AG08395 (cell line): Measurements from ENCODE around the gene POU2F2.

Source experiments
- DNase-seq: peaks from one replicate; pipeline ENCODE4 v3.0.0; 2012; ENCODE audit warnings: mixed read lengths, low spot score

Gene POU2F2

DNA sequence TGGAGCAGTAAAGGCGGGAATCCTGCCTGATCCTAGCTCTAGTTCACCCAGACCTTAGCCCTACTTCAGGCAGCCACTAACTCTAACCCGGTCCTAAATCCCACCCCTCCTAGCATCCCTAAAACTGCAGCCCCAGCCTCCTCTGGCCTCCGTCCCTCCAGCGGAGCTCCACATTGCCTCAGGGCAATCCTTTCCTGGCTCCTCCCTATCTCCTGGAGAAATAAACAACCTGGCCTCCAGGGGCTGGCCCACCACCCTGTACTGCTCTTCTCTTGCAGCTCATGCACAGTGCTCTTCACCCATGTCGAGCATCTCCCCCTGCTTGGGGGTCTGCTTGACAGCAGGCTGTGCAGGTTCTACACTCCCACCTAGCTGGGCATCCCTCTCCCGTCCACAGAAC is 6.7 kb downstream of the POU2F2 start:
- DNase-seq: no peak

DNA sequence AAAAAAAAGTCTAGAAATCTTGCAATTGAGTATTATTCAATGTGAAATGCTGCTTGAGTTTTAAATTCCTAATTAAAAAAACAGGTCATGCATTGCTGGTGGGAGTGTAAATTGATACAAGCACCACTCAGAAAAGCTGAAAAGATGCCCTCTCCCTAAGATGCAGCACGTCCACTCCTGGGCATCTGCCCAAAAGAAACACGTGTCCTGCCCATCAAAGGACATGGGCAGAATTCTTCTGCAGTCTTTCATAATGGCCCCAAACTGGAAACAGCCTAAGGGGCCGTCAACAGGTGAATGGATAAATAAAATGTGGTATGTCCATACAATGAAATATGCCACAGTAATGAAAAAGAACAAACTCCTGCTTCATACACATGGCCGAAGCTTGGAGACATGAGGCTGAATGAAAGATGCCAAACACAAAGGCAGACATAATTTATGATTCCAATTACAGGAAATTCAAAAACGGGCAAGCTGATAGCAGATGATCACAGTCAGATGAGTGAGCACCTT is 7.8 kb downstream of the POU2F2 start:
- DNase-seq: no peak

DNA sequence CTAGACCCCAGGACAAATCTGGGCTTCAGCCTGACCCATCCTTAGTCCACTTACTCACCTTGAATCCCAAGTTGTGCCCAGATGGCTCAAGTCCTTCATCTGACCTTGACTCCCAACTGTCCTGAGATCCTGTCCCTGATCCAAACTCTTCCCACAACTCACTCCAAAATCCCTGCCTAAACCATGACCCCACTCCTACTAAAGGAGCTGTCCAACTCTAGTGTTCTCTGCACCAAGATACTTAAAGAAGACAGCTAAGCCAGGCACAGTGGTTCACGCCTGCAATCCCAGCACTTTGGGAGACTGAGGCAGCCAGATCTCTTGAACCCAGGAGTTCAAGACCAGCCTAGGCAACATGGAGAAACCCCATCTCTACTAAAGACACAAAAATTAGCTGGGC is 8.5 kb downstream of the POU2F2 start:
- DNase-seq: no peak

DNA sequence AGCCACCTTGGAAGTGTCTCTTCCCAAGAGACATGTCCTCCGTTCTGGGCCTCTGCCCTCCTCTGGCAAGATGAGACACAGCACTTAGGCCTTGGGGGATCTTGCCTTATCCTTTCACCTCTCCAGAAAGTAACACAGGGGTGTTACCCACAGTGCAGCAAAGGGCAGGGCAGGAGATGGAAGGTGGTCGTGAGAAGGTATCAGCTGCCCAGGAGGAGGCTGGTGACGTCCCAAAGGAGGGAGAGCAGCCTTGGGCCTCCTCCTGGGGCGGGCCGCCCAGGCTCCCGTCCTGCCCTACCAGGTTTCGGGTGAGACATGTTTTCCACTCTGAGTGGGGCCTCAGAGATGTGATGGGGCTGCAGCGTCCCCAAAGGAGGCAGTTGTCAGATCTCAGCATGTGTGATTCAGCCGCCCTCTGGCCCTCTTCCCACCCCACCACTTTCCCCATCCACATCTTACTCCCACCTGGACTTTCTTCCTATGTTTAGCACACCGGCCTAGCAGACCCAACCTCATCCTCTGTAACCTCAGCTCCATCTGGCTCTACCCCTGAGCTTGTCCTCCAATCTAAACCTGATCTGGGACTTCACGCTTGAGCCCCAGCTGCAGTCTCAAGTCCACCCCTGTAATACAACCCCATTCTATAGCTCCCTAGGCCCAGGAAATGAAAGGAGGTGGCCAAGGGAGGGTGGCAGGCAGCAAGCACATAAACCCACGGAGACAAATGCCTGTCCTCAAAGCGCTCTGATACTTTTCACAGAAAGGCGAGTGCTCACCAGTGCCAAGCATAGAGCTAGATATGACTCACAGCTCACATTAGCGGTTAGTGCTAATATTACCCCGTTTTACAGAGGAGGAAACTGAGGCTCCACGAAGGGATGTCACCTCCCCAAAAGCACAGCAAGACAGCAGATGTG is 9.3 kb downstream of the POU2F2 start:
- DNase-seq: peak; percentile 42

DNA sequence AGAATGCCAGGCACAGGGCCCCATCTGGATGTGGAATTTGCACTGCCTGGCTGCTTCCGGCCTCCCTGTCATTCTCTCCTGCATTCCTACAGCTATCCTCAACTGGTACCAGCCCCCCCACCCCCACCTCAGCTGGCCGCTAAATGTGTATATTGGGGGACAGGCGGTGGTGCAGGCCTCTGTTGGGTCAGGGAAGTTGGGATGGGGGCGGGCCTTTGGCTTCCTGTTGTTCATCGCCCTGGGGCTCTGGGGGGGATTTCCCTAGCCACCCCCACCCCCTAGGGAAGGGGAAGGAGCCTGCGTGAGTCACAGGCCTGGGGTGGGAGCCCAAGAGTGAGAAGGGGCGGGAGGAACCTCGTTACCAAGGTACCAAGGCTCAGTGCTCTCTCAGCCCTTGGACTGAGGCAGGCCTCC is 10.6 kb downstream of the POU2F2 start:
- peak; percentile 88 for DNase-seq

DNA sequence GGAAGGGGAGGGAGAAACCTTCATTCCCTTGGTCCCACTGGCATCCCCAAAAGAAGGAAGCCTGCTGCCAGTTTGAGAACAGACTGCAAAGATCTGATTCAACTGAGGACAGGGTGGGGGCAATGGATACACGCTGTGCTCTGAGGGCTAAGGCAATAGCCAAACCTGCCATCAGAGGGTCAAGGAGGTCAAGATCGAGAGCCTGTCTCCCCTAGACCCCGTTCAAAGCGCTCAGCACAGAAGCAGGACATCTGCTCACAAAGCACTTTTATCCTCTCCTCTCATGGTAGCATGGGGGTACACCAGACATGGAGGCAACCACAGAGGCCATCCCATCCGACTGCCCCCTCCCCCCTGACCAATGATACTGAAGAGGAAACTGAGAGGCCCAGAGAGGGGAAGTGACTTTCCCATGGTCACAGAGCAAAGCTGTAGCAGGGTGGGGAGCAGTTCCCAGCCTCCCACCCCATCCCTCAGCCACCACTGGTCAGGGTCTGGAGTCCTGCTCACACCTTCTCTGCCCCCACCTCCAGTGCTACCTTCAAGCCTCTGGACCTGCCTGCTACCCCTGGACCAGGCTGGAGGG is 11.1 kb downstream of the POU2F2 start:
- DNase-seq: no peak

DNA sequence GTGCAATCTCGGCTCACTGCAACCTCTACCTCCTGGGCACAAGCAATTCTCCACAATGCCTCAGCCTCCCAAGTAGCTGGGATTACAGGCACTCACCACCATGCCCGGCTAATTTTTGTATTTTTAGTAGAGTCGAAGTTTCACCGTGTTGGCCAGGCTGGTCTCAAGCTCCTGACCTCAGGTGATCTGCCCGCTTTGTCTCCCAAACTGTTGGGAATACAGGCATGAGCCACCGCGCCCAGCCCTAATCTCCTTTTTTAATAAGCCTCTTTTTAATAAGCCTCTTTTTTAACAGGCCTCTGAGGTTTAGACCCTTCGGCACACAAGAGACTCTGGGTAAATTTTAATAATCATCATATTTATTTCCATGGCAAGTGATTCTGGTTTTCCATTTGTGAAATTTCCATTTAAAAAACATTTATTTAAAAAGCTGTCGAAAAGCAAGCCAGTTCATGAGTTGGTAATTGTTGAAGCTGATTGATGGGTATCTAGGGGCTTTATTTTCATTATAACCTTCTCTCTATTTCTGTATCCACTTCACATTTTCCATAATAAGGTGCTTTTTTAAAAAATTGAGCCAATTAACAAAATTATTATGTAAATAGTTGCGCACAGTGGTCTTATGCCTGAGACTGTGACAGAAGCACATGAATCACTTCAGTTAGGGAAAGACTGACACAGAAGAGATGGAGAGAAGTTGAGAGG is 11.8 kb downstream of the POU2F2 start:
- DNase-seq: no peak

DNA sequence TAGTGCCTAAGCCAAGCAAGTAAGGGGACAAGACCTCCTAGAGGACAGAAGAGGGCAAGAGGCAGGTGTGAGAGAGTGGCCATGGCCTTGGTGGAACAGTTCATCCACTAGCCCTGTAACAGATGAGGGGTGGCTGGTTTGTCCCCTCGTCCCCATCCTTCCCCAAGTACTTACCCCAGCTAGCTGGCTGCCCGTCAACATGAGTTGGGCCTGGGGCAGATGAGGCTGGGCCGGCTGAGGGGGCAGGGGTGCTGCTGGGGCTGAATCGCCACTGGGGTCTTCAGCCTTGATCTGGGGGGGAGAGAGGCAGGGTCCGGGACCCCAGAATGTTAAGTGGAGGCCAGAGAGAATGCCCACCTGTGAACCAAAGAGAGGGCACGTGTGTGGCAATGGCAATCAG is 15.2 kb downstream of the POU2F2 start:
- no peak for DNase-seq

DNA sequence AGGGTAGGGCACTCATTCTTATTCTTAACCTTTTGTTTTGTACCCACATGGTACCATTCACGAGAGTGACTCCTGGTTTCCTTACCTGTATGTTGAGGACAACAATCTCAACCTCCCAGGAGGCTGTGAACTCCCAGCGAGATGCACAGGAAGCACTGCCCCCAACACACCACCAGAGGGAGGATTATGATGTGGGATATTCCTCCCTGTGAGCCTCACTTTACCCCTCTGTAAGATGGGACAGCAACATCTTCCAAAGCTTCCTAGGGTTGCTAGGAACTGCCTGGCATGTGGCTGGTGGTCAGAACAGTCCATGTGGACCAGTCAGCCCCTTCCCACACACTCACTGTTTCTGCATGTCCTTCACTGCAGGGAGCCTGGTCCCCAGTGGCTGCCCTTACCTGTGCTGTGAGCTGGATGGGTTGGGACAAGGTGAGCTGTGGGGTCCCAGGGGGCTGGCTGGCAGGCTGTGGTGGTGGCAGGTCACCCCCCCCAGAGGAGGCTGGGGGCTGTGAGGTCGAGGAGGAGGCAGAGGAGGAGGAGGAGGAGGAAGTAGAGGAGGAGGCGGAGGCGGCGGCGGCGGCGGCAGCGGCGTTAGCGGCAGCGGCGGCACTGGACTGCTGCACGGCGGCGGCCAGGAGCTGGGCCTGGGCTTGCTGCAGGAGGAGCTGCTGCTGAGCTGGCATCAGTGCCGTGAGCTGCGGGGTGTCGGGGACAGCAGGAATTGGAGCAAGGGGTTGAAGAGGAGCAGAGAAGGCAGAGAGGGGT is 15.8 kb downstream of the POU2F2 start:
- no peak for DNase-seq

DNA sequence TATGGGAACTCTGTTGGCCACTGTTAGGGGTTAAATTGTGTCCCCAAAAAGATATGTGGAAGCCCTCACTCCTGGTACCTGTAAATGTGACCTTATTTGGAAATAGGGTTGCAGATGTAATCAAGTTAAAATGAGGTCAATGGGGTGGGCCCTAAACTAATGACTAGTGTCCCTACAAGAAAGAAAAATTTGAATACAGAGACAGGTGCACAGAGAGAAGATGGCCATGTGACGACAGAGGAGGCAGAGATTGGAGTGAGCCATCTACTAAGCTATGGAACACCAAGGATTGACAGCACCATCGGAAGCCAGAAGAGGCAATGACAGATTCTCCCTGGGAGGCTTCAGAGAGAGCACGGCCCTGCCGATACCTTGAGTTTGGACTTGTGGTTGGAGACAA is 16.5 kb downstream of the POU2F2 start:
- no peak for DNase-seq

DNA sequence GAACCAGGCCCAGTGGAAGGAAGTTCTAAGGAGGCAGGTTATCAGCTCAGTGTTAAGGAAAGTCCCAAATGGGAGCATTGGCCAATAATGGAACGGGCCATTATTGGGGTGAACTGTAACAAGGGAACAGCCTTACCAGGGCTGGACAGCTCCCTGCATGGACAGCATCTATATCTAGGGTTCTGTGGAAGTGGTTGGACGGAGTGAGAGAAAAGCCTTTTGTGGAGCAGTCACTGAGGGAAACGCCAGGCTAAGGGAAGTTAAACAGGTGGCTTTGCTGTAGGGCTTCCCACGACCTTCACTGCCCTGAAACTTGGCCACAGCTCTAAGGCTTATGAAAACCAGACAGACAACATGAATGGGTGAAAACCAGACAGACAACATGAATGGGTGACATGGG is 17.0 kb downstream of the POU2F2 start:
- DNase-seq: no peak

DNA sequence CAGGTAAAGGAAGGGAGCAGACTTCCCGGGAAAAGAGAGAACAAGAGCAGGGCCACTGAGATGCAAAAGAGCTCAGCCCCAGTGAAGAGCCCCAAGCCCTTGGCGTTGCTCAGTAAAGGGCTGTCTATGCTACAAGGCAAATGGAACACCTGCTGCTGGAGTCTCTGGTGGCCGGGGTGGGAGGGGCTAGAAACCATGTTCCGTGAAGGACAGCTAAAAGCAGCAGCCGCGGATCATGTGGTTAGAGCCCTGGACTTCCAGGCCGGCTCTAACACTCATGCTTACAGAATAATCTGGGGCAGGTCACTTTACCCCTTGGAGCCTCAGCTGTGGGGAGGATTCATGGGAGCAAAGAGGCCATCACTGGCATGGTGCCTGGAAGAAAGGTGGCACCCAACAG is 17.8 kb downstream of the POU2F2 start:
- no peak for DNase-seq

DNA sequence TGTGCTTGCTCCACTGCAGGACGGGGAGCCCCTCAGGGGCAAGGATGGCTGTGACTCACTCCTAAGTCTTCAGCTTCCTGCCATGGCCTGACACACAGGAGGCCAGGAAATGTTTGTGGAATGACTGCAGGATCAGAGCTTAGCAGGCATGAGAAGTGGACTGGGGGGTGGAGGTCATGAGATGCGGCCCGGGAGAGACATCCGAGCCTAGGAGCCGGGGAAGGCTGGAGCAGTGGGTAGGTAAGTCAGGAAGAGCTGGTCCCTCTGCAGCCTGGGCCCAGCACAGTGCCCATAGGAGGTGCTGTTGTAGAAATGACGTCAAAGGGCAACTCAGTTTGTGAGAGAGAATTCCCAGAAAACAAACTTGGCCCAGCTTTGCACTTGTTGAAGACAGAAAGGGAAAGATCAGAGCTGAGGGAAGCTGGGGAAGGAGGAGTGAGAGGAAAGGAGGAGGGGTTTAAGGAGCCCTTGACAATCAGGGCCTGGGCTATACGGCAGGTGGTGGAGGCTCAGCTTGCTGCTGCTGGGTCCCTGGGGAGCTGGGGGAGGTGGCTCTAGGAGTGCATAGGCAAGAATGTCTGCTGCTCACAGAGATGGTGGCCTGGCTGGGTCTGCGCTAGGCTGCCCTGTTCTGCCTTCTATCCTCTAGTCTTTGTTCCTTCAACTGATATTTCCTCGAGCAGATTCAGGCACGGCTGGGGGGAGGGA is 18.5 kb downstream of the POU2F2 start:
- peak; percentile 96 for DNase-seq

DNA sequence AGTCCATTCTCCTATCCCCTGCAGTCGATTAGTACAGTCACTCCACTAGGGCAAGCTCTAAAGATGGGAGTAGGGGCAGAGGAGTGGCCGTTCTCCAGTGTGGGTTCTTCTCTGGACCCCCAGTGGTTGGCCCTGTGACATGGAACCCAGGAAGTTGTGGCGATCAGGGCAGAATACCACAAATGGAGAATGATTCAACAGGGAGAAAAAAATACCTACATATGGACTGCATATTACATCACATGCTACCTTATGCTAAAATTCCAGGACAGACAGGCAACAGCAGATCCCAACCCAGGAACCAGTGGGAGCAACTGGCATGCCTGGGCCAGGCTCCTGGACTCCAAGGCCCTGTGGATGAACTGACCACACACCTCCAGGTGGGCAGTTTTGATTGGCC is 20.4 kb downstream of the POU2F2 start:
- no peak for DNase-seq

DNA sequence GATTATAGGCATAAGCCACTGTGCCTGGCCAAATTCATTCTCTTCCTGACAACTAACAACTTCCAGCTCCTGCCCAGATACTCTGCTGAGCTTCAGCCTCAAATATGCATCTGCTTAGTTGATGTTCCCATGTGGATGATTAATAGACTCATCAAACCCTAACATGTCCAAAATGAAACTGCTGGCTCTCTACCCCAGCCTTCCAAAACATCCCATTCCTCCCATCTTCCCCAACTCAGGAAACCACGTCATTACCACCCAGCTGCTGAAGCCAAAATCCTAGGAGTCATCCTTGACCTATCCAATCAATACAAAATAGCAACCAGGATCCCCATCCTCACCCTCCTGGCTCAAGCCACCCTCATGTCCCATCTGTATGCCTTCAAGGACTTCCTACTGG is 20.9 kb downstream of the POU2F2 start:
- peak; percentile 63 for DNase-seq

DNA sequence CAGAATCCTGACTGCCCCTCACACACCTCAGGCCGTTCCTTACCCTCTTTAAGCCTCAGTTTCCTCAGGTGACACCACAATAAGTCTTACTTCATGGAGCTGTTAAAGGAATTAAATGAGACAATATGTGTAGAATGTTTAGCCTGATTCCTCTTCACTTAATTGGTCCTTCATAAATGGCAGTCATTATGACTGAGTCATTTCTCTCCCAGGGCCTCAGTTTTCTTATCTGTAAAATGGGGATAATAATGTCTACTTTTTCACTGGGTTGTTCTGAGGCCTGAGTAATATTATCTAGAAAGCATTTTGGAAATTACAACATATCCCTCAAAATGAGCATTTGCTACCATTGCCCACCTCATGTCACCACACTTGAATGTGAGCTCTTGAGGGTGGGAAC is 21.6 kb downstream of the POU2F2 start:
- no peak for DNase-seq

DNA sequence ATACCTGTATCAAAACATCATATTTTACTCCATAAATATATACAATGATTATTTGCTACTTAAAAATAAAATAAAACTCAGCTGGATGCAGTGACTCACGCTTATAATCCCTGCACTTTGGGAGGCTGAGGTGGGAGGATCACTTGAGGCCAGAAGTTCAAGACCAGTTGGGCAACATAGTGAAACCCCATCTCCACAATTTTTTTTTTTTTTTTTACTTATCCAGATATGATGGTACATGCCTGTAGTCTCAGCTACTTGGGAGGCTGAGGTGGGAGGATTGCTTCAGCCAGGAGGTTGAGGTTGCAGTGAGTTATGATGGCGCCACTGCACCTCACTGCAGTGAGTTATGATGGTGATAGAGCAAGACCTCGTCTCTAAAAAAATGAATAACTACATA is 22.4 kb downstream of the POU2F2 start:
- DNase-seq: no peak

DNA sequence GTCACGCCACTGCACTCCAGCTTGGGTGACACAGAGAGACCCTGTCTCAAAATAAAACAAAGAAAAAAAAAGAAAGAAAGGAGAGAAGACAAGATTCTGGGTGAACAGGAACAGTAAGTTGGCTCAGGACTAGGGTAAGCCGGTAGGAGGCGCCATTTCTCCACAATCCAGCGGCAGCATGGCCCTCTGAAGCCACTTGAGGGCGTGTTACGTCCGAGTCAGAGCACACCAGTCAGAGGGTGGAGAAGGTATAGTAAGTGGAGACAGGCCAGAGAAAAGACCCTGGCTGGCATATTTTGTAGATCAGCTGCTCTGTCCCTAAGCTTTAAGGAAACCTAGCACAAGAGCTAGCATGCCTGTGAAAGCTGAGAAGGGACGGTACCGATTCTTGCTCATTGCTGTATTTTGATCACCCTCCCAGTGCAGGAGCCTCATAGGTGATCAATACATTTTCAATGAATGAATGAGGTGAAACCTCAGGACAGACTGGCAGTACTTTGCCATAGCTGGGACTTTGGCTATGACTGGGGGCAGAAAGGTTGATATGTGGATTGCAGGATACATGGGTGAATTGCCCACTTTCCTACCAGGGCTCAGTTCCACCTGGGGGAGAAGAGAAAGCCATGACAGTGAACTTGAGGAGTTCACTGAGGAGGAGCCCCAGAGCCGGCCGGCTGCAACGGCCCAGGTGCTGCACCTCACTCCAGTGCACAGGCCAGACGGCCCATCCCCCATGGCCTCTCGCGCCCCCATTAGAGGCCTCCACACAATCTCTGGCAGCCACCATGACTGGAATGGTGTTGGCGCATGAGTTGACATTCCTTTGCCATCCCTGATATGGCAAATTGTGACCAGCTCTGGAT is 23.5 kb downstream of the POU2F2 start:
- peak; percentile 88 for DNase-seq

DNA sequence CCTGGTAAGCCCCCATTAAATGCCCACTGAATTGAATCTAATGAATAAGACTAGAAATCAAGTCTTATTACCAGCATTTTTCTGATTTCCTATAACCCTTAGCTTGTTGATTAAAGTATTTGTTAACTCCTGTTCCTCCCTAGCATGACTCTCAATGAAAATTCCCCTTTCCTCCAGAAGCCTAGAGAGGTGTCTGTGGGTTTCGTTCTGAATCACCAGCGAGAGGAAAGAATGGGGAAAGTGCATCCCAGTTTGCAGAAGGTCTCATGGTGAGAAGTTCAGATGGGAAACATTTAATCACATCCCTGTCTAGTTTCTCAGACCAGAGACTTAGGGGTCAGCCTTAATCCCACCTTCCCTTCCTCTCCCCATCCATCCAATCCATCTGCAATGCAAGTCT is 26.9 kb downstream of the POU2F2 start:
- no peak for DNase-seq

DNA sequence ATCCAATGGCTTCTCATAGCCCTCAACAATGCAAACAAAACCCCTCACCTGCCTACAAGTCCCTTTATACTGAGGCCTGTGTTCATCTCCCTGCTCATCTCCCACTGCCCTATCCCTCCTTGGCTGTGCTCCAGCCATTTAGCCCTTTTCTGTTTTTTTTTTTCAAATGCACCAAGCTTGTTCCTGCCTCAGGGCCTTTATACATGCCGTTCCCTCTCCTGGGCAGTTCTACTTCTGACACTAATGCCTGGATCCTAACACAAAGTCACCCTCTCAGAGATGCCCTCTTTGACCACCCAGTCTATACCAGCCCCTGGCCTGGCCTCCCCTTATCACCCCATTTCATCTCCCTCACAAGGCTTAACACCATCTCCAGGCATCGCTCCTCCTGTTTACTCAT is 29.4 kb downstream of the POU2F2 start:
- no peak for DNase-seq
